Fibroblast of the conjunctiva (primary cell): Measurements from ENCODE around the gene PLOD3.
"Not testable (repeated sequence)": the region's sequence is repeated elsewhere in the genome, so short reads cannot be mapped to it uniquely, and the experiment has no call there.

Experiments used
- DNase-seq: peaks from one replicate; pipeline ENCODE4 v3.0.0-alpha.2; 2010; ENCODE audit warnings: low read depth

PLOD3 gene, protein sequence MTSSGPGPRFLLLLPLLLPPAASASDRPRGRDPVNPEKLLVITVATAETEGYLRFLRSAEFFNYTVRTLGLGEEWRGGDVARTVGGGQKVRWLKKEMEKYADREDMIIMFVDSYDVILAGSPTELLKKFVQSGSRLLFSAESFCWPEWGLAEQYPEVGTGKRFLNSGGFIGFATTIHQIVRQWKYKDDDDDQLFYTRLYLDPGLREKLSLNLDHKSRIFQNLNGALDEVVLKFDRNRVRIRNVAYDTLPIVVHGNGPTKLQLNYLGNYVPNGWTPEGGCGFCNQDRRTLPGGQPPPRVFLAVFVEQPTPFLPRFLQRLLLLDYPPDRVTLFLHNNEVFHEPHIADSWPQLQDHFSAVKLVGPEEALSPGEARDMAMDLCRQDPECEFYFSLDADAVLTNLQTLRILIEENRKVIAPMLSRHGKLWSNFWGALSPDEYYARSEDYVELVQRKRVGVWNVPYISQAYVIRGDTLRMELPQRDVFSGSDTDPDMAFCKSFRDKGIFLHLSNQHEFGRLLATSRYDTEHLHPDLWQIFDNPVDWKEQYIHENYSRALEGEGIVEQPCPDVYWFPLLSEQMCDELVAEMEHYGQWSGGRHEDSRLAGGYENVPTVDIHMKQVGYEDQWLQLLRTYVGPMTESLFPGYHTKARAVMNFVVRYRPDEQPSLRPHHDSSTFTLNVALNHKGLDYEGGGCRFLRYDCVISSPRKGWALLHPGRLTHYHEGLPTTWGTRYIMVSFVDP

GRCh38 chr7:101217388-101218235 is at the start of gene PLOD3, which contains the start of gene ZNHIT1:
Gene PLOD3 (minus strand): TSS chr7:101217581. CDS start chr7:101217274, 307 bp downstream.
Gene ZNHIT1 (plus strand): TSS chr7:101218165. CDS start chr7:101218196, 31 bp downstream.
- peak; percentile 97 for DNase-seq

DNA sequence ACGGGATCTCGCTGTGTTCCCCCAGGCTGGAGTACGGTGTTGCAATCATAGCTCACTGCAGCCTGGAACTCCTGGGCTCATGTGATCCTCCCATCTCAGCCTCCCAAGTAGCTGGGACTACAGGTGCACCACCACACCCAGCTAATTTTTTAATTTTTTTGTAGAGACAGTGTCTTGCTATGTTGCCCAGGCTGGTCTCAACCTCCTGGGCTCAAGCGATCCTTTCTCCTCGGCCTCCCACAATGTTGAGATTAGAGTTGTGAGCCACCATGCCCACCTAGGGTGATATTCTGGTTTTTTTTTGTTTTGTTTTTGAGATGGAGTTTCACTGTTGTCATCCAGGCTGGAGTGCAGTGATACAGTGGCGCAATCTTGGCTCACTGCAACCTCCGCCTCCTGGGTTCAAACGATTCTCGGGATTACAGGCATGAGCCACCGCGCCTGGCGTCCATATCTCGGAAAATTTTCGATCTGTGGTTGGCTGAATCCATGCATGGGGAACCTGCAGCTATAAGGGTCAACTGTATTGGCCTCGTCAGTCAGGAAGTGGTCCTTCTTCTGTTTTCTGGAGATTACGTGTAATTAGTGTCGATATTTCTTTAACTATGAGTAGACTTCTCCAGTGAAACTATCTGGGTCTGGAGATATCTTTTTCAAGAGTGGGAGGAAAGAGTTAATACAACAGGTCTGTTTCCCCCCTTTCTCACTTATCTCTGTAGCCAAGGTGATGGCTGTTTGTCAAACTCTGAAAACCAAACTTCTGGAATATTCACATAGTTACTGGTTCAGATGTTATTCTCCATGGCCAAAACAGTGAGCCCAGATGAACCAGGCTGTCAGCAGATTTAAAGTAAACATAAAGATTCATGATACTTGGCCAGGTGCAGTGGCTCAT is 48.5 kb upstream of the PLOD3 start:
- no peak for DNase-seq

- not testable (repeated sequence) for DNase-seq
Observed at GRCh38 chr7:101264102-101264706, 46.8 kb upstream of the PLOD3 start.

- no peak for DNase-seq
Observed at GRCh38 chr7:101258243-101258731, 40.9 kb upstream of the PLOD3 start.

- DNase-seq = no peak
Observed at GRCh38 chr7:101255796-101256195, 38.4 kb upstream of the PLOD3 start.

- not testable (repeated sequence) for DNase-seq
Observed at GRCh38 chr7:101253199-101253598, 35.8 kb upstream of the PLOD3 start.

- peak; percentile 96 for DNase-seq
Observed at GRCh38 chr7:101251871-101252659, 34.7 kb upstream of the PLOD3 start.

GRCh38 chr7:101250324-101250723 is 32.9 kb upstream of the PLOD3 start:
- DNase-seq = no peak

GRCh38 chr7:101248276-101248675 is 30.9 kb upstream of the PLOD3 start:
- DNase-seq = no peak

GRCh38 chr7:101245147-101245668 is 27.8 kb upstream of the PLOD3 start:
- DNase-seq = no peak

DNA sequence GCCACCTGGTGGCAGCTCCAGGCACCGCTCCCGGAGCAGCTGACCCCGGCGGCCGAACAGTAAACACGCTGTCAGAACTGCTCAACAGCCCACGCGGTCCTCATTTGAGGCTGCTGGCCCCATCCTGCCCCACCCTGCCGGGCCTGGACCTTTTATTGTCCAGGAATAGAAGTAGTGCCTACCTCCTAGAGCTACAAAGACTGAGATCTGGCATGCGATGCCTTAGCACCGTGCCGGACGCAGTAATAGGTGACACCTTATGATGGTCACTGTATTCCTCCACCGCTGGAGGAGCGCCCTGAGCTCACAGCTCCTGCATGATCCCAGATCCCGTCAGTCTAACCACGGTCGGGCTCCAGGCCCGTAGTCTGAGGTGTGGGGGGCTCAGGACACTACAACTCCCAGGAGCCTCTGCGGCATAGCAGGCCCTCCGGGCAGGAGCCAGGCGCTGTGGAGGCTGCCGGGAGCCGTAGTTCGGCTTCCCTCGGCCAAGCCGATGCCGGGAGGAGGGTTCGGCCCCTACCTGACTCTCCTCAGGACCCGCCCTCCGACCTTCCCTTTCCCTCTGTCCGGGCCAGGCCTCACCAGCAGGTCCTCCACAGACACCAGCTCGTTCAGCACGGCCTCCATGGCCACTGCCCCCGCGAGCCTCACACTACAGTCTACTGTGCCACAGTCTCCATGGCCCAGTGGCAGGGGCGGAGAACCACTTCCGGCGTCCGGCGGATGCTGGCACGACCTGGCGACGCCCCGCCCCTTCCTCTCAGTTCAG is 27.2 kb upstream of the PLOD3 start, which contains the start of gene FIS1:
TSS of gene FIS1 (minus strand) at position 707 of the 772 bp plus-strand sequence. CDS start at position 630, 77 bp downstream.
- DNase-seq = peak; percentile 75

- no peak for DNase-seq
Observed at GRCh38 chr7:101243646-101244374, 26.4 kb upstream of the PLOD3 start.

DNA sequence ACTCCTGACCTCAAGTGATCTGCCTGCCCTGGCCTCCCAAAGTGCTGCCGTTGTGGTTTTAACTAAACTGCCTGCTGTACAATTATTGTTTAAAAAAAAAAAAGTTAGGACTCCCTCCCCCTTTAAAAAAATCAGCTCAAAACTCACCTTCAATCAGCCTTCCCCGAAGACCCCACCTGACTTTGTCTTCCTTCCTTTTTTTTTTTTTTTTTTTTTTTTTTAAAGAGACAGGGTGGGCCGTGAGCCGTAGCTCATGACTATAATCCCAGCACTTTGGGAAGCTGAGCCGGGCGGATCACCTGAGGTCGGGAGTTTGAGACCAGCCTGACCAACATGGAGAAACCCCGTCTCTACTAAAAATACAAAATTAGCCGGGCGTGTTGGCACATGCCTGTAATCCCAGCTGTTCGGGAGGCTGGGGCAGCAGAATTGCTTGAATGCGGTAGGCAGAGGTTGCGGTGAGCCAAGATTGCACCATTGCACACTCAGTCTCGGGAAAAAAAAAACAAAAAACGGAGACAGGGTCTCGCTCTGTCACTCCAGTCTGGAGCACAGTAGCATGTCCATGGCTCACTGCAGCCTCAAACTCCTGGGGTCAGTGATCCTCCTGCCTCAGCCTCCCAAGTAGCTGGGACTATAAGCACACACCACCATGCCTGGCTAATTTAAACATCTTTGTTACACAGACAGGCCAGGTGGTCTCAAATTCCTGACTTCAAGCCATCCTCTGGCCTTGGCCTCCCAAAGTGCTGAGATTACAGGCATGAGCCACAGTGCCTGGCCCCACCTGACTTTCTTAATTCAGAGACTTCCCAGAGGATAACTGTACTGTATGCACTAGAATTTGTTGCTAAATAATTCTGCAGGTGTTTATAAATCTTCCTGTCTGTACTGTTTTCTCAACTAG is 24.3 kb upstream of the PLOD3 start:
- no peak for DNase-seq

DNA sequence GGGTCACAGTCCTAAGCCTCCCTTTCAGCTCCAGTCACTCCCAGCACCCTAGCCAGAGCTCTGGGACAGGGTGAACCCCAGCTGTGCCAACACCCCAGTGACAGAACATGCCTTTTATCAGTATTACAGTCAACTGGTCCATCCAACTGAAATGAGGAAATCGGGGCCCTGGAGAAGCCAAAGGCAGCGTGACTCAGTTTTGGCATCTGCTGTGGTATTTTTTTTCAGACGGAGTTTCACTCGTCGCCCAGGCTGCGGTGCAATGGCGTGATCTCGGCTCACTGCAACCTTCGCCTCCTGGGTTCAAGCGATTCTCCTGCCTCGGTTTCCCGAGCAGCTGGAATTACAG is 23.6 kb upstream of the PLOD3 start:
- DNase-seq = no peak

DNA sequence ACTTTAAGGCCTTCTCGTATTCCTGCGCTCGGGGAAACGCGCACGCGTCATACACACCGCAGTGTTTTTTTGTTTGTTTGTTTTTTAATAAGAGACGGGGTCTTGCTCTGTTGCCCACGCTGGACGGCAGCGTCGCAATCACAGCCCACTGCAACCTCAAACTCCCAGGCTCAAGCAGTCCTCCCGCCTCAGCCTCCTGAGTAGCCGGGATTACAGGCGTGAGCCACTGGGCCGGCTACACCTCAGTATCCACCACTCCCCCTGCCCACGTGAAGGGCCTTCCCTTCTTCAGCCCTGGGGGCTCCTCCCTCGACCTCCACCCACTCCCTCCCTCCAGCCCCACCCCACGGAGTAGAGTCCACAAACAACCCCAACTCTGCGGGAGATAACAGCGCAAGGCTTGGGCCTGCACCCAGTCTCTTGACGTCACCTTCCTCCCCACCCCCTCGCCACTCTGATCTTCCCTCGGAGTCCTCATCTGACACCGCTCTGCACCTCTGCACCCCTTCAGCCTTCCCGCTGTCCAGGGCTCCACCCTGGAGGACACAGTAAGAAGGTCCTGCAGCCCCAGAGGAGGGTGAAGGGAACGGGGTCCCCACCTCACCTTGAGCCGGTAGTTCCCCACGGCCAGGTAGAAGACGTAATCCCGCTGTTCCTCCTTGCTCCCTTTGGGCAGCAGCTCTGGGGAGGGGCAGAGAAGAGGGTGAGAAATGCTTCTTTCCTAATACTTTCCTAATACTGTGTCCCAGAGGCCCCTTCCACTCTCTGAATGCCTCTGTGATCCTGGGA is 23.0 kb upstream of the PLOD3 start:
- no peak for DNase-seq

- no peak for DNase-seq
Observed at GRCh38 chr7:101239951-101240220, 22.5 kb upstream of the PLOD3 start.
